OCI-LY7 (cell line): ENCODE results near the gene C17orf113.

Experiments
- EZH2phosphoT487 ChIP-seq: fragments of 200-600 bp; sonication (generic); IDR thresholded peaks from 2 replicates; pipeline ENCODE4 v1.6.1; 2018; ENCODE audit warnings: low read depth, borderline replicate concordance, mild to moderate bottlenecking, mixed run types, antibody characterized with exemption, low read length, moderate library complexity, mixed read lengths
- TF ChIP-seq, protein P1 (sequence below): fragments of 200-600 bp; sonication (generic); conservative IDR thresholded peaks from 2 replicates; pipeline ENCODE4 v1.5.1; 2014; ENCODE audit warnings: mild to moderate bottlenecking, antibody characterized with exemption, low read length, moderate library complexity, mixed read lengths

GRCh38 chr17:42026857-42027589, 23.4 kb downstream of the C17orf113 start:
- TF ChIP-seq, protein P1, sequence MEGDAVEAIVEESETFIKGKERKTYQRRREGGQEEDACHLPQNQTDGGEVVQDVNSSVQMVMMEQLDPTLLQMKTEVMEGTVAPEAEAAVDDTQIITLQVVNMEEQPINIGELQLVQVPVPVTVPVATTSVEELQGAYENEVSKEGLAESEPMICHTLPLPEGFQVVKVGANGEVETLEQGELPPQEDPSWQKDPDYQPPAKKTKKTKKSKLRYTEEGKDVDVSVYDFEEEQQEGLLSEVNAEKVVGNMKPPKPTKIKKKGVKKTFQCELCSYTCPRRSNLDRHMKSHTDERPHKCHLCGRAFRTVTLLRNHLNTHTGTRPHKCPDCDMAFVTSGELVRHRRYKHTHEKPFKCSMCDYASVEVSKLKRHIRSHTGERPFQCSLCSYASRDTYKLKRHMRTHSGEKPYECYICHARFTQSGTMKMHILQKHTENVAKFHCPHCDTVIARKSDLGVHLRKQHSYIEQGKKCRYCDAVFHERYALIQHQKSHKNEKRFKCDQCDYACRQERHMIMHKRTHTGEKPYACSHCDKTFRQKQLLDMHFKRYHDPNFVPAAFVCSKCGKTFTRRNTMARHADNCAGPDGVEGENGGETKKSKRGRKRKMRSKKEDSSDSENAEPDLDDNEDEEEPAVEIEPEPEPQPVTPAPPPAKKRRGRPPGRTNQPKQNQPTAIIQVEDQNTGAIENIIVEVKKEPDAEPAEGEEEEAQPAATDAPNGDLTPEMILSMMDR = no peak
- no peak for TF ChIP-seq EZH2phosphoT487
